Transverse colon (tissue), 4 donors: Measurements from ENCODE around the gene ASB17.

Experiments used
- POLR2A ChIP-seq: fragments of 450-650 bp; IDR thresholded peaks from one replicate; pipeline ENCODE4 v1.6.1; 2016; ENCODE audit warnings: antibody characterized with exemption, mild to moderate bottlenecking, moderate library complexity
- POLR2AphosphoS5 ChIP-seq, 3 donors: sonication (generic); formaldehyde crosslinking; IDR thresholded peaks; one replicate each; pipeline ENCODE4 v1.6.1; 2016; ENCODE audit warnings: antibody characterized with exemption in 3 of 3
- TF ChIP-seq, protein P1 (sequence below), 5 experiments: fragments of 200-600 bp in 3 of 5; fragments of 450-650 bp in 2 of 5; sonication (generic) in 3 of 5; IDR thresholded peaks; 1 replicate in 2 of 5; 2 replicates in 3 of 5; pipeline ENCODE4 v1.5.1; 2016 to 2017; ENCODE audit warnings: antibody characterized with exemption in 5 of 5, inconsistent platforms in 3 of 5, mild to moderate bottlenecking in 2 of 5, moderate library complexity in 1 of 5

GRCh38 chr1:75884437-75884836 is 47.8 kb downstream of the ASB17 start:
- TF ChIP-seq, protein P1, sequence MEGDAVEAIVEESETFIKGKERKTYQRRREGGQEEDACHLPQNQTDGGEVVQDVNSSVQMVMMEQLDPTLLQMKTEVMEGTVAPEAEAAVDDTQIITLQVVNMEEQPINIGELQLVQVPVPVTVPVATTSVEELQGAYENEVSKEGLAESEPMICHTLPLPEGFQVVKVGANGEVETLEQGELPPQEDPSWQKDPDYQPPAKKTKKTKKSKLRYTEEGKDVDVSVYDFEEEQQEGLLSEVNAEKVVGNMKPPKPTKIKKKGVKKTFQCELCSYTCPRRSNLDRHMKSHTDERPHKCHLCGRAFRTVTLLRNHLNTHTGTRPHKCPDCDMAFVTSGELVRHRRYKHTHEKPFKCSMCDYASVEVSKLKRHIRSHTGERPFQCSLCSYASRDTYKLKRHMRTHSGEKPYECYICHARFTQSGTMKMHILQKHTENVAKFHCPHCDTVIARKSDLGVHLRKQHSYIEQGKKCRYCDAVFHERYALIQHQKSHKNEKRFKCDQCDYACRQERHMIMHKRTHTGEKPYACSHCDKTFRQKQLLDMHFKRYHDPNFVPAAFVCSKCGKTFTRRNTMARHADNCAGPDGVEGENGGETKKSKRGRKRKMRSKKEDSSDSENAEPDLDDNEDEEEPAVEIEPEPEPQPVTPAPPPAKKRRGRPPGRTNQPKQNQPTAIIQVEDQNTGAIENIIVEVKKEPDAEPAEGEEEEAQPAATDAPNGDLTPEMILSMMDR (IDR thresholded peaks at IDR 0.05) = no peak
- TF ChIP-seq POLR2A = no peak
- TF ChIP-seq POLR2AphosphoS5 (IDR thresholded peaks at IDR 0.05) = no peak
